ENCODE measurements around the gene PTGFRN.

- TF ChIP-seq CTCF (IDR thresholded peaks at IDR 0.05; ENCODE audit: low read depth, low read length), result no peak
- no peak for TF ChIP-seq EZH2phosphoT487 (IDR thresholded peaks at IDR 0.05; ENCODE audit: low read depth)
Measured at GRCh38 chr1:116990612-116991151, 81.0 kb downstream of the PTGFRN start.
